ENCODE data around the gene SURF1. TPM values are rescaled to one million over a fixed set of nuclear protein-coding genes. Genes with fewer than 3 reads are reported as not detected.
A peak's percentile ranks its signal among the peaks of the same experiment; 100 is the strongest.

SURF1 gene
- total and polyA plus RNA-seq, 12 donors, result 50.9 to 111 (median 72.8) TPM

DNA sequence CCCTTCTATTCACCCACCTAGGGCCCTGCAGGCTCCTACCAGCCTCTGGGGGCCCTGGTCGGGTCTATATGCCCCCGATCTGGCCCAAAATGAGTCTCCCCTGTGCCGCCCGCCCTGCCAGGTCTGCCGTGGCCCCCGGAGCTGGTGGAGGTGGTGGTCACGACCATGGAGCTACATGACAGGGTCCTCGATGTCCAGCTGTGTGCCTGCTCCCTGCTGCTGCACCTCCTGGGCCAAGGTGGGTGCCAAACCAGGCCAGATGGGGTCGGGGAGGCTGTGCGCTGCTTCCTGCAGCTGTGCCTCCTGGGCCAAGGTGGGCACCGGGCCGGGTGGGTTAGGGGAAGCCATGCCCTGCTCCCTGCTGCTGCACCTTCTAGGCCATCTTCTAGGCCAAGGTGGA is 44.0 kb upstream of the SURF1 start:
- Histone ChIP-seq H3K4me3 (no peak overlapping the region), H3K4me1 (replicated peaks in 1 of 2) (peaks cover 3 to 6% of the 10 kb centered on the region in 2 donors), H3K36me3 (replicated peaks in 1 of 2) (peaks cover 0 to 8% of the 10 kb centered on the region in 2 donors), H3K27me3 (peaks cover 7% of the 10 kb centered on the region), H3K9me3 (replicated peaks in 1 of 3) (no peaks in the 10 kb centered on the region), H3K27ac (no peak overlapping the region)
- no peak for TF ChIP-seq CTCF (IDR thresholded peaks at IDR 0.05)
- TF ChIP-seq POLR2A (IDR thresholded peaks at IDR 0.05), result no peak
- WGBS, 4 donors, result 60 to 100% (median 85%) methylated on average over 2 to 12 of the region's 12 CpGs
- intact Hi-C loops (cut with DNase I), result loop anchor here in 1 of 2 donors (10.0 kb wide), 1 partner anchor 215 kb away; no protein-coding TSS in a partner anchor
- DNase-seq, result no peak

- Histone ChIP-seq H3K4me1 (replicated peaks in 1 of 2) (no peaks in the 10 kb centered on the region), H3K27ac (no peak overlapping the region), H3K36me3 (replicated peaks in 1 of 2) (no peaks in the 10 kb centered on the region), H3K4me3 (no peak overlapping the region), H3K9me3 (replicated peaks in 1 of 3) (no peaks in the 10 kb centered on the region), H3K27me3 (peaks cover 7% of the 10 kb centered on the region)
- intact Hi-C loops (cut with DNase I), result no loop called here
- TF ChIP-seq POLR2A (IDR thresholded peaks at IDR 0.05) (no peak), CTCF (IDR thresholded peaks at IDR 0.05) (no peak)
- 63 to 80% (median 67%) methylated on average over 4 to 9 of the region's 9 CpGs for WGBS, 4 donors
- DNase-seq, result no peak
Observed at GRCh38 chr9:133397895-133398294, 41.6 kb upstream of the SURF1 start.

GRCh38 chr9:133397370-133397769 is 41.1 kb upstream of the SURF1 start:
- DNase-seq, result no peak
- no peaks in the 10 kb centered on the region for H3K9me3 ChIP-seq (replicated peaks in 1 of 3)
- intact Hi-C loops (cut with DNase I), result no loop called here
- 72 to 80% (median 77%) methylated on average over 6 of the region's 6 CpGs for WGBS, 4 donors
- TF ChIP-seq CTCF (IDR thresholded peaks at IDR 0.05) (no peak), POLR2A (IDR thresholded peaks at IDR 0.05) (no peak)
- no peak overlapping the region for H3K27ac ChIP-seq
- no peaks in the 10 kb centered on the region for H3K4me1 ChIP-seq (replicated peaks in 1 of 2)
- no peaks in the 10 kb centered on the region for H3K36me3 ChIP-seq (replicated peaks in 1 of 2)
- H3K4me3 ChIP-seq, result no peak overlapping the region
- H3K27me3 ChIP-seq, result peaks cover 7% of the 10 kb centered on the region

DNA sequence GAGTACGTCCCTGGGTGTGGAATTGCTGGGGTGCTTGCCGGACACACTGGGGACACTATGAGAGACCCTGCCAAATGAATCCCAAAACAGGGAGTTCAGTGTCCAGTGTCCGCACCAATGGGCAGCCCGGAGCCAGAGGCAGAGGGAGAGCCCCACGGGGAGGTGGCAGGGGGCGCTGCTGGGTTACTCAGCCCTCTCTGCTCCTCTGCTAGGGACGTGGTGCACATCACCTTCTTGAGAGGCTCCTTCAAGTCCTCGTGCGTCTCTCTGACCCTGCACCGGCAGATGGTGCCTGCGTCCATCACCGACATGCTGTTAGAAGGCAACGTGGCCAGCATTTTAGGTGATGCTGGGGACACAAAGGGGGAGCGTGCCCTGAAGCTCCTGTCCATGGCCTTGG is 40.7 kb upstream of the SURF1 start:
- intact Hi-C loops (cut with DNase I), result no loop called here
- Histone ChIP-seq H3K36me3 (replicated peaks in 1 of 2) (no peaks in the 10 kb centered on the region), H3K4me3 (no peak overlapping the region), H3K4me1 (replicated peaks in 1 of 2) (no peaks in the 10 kb centered on the region), H3K27me3 (peaks cover 7% of the 10 kb centered on the region), H3K9me3 (replicated peaks in 1 of 3) (no peaks in the 10 kb centered on the region), H3K27ac (no peak overlapping the region)
- 24 to 37% (median 34%) methylated on average over 5 to 14 of the region's 14 CpGs for WGBS, 4 donors
- peak in 2 of 6 experiments; percentile 9 to 13 for TF ChIP-seq CTCF (IDR thresholded peaks at IDR 0.05)
- TF ChIP-seq POLR2A (IDR thresholded peaks at IDR 0.05), result no peak
- DNase-seq, result peak in 1 of 7 donors; percentile 39
